Stomach (tissue), 4 donors: ENCODE results near the gene TAP1.

ENCODE experiments used
- CTCF ChIP-seq, 7 experiments: fragments of 450-650 bp in 4 of 7; fragments of 200-600 bp in 3 of 7; sonication (generic) in 3 of 7; IDR thresholded peaks; one replicate each; pipeline ENCODE4 v1.5.1; 2016 to 2019; ENCODE audit warnings: antibody characterized with exemption in 7 of 7, control low read depth in 2 of 7, mild to moderate bottlenecking in 1 of 7
- EP300 ChIP-seq: sonication (generic); formaldehyde crosslinking; IDR thresholded peaks from one replicate; pipeline ENCODE4 v1.6.1; 2017; ENCODE audit warnings: antibody characterized with exemption
- POLR2A ChIP-seq, 4 donors: fragments of 450-650 bp; IDR thresholded peaks; one replicate each; pipeline ENCODE4 v1.6.1; 2016; ENCODE audit warnings: antibody characterized with exemption in 4 of 4, control low read depth in 2 of 4, mild to moderate bottlenecking in 1 of 4, moderate library complexity in 1 of 4
- POLR2AphosphoS5 ChIP-seq, 3 donors: sonication (generic); formaldehyde crosslinking; IDR thresholded peaks; one replicate each; pipeline ENCODE4 v1.6.1; 2016; ENCODE audit warnings: antibody characterized with exemption in 3 of 3

- no peak for TF ChIP-seq POLR2AphosphoS5 (IDR thresholded peaks at IDR 0.05)
- TF ChIP-seq CTCF (IDR thresholded peaks at IDR 0.05): no peak
- no peak for TF ChIP-seq POLR2A (IDR thresholded peaks at IDR 0.05)
- TF ChIP-seq EP300: no peak
Observed at GRCh38 chr6:32895006-32895345, 41.5 kb upstream of the TAP1 start.
